BJ (cell line): Measurements from ENCODE around the gene TUT4. TPM values are rescaled to one million over a fixed set of nuclear protein-coding genes. Genes with fewer than 3 reads are reported as not detected.

Experiments used
- CTCF ChIA-PET: fragments of 350-600 bp; formaldehyde crosslinking; extraction: SDS; loops from one replicate; lab custom pipeline; 2021; ENCODE audit warnings: antibody characterized with exemption, inconsistent platforms; lab: Yijun Ruan, JAX
- POLR2A ChIA-PET: fragments of 300-600 bp; sonication (Branson Sonifier 250); formaldehyde crosslinking; extraction: SDS; loops from one replicate; lab custom pipeline; 2021; ENCODE audit warnings: antibody characterized with exemption; lab: Charles Lee
- DNase-seq: peaks from one replicate; pipeline ENCODE4 v3.0.0-alpha.2; 2011; ENCODE audit warnings: low read depth
- H3K27me3 ChIP-seq: 2 replicates; pipeline ENCODE4 v1.6.0; 2011; ENCODE audit warnings: low read length; ENCODE audit not compliant: control insufficient read depth, insufficient read depth
- H3K36me3 ChIP-seq: 2 replicates; pipeline ENCODE4 v1.5.1; 2011; ENCODE audit warnings: low read length; ENCODE audit not compliant: control insufficient read depth, insufficient read depth
- H3K4me3 ChIP-seq: 2 replicates; pipeline ENCODE4 v1.5.1; 2011; ENCODE audit warnings: low read depth, mild to moderate bottlenecking, control low read depth, low read length
- polyA plus RNA-seq: library from polyadenylated mRNA; depleted of rRNA; stranded (reverse); fragments of >200 nt; gene quantifications from 2 replicates; pipeline ENCODE4 v1.2.3, GENCODE V29; 2011
- TF ChIP-seq, protein P1 (sequence below): IDR thresholded peaks from 2 replicates; pipeline ENCODE4 v1.5.1; 2011; ENCODE audit warnings: low read depth, mild to moderate bottlenecking, control low read depth, inconsistent platforms, low read length, moderate library complexity; ENCODE audit not compliant: insufficient read depth

TUT4 gene
- polyA plus RNA-seq, 1 experiment, result 27.9 TPM

DNA sequence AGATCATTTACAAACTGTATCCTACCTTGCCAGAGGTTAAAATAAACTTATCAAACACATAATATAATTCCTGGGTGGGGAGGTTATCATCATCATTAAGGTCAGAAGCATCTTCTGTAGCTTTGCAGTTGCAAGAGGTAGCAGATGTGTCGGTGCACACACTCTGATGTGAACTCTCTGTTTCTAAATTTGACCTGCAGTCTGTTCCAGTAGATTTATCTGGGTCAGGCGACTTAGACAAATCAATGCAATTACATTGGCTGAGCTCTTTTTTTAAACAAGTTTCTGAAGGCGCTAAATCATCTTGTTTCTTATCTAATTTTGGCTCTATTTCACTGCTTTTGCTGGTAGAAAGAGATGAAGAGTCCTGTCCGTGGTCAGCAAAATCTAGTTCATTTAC lies 78.1 kb downstream of the TUT4 start:
- DNase-seq, result no peak
- no peak overlapping the region for H3K4me3 ChIP-seq
- H3K27me3 ChIP-seq, result no peaks in the 10 kb centered on the region
- no peaks in the 10 kb centered on the region; the same call in 1 of the 2 replicates for H3K36me3 ChIP-seq
- TF ChIP-seq, protein P1, sequence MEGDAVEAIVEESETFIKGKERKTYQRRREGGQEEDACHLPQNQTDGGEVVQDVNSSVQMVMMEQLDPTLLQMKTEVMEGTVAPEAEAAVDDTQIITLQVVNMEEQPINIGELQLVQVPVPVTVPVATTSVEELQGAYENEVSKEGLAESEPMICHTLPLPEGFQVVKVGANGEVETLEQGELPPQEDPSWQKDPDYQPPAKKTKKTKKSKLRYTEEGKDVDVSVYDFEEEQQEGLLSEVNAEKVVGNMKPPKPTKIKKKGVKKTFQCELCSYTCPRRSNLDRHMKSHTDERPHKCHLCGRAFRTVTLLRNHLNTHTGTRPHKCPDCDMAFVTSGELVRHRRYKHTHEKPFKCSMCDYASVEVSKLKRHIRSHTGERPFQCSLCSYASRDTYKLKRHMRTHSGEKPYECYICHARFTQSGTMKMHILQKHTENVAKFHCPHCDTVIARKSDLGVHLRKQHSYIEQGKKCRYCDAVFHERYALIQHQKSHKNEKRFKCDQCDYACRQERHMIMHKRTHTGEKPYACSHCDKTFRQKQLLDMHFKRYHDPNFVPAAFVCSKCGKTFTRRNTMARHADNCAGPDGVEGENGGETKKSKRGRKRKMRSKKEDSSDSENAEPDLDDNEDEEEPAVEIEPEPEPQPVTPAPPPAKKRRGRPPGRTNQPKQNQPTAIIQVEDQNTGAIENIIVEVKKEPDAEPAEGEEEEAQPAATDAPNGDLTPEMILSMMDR, result no peak
- ChIA-PET POLR2A (no interaction called here), CTCF (no interaction called here)

DNA sequence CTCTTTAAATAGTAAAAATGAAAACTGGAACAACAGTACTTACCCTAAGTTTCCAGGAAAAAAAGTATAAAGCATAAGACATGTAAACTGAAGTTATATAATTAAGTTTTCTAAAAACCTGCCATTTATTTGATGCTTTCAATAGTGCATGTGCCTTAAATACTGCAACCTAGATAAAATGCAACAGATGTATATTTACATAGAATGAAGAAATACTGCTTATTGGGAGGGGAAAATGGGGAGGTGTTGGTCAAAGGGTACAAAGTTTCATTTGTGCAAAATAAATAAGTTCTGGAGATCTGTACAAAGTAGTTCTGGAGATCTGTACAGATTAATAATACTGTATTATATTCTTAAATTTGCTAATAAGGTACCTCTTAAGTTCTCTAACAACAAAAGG lies 79.9 kb downstream of the TUT4 start:
- TF ChIP-seq, protein P1, result no peak
- POLR2A ChIA-PET, result no interaction called here
- CTCF ChIA-PET, result interaction anchor here (0.9 kb wide), 1 partner anchor 126 kb away, joined by 3 read pairs; no protein-coding TSS in a partner anchor
- Histone ChIP-seq H3K27me3 (no peaks in the 10 kb centered on the region), H3K4me3 (no peak overlapping the region), H3K36me3 (no peaks in the 10 kb centered on the region; the same call in 1 of the 2 replicates)
- DNase-seq, result no peak

DNA sequence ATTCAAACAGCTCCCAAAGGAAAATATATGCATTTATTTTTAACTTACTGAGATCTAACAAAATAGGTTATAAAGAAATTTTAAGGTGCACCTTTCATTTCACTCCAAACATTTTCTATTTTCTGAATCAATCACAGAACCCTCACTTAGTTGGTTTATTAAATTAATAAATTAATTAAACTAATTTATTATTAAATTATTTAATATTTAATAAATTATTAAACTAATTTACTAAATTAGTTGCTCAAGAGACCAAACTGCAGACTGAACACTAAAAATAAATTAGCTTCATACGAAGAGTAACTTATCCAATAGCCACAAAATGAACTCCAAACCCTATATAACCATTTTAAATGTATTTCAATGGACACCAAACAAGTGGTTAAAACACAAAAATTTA lies 80.5 kb downstream of the TUT4 start:
- Histone ChIP-seq H3K4me3 (no peak overlapping the region), H3K36me3 (no peaks in the 10 kb centered on the region), H3K27me3 (no peaks in the 10 kb centered on the region)
- CTCF ChIA-PET, result no interaction called here
- TF ChIP-seq, protein P1, result no peak
- DNase-seq, result no peak
- POLR2A ChIA-PET, result no interaction called here

DNA sequence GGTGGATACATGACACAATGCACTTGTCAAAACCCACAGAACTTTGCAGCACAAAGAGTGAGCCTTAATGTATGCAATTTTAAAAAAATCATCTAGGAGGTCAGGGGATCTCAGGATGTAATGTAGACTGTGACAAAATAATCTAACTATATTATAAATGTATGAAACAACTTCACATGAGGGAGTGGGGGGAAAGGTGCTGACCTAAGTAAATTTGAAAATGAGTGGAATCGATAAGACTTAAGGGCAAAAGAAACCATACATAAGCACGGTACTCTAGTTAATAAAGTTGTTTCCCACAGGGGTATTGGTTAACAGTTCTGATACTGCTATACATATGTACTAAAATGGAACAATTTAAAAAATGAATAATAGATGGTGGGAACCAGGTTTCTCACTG lies 83.8 kb downstream of the TUT4 start:
- CTCF ChIA-PET, result no interaction called here

GRCh38 chr1:52463891-52464290 lies 89.0 kb downstream of the TUT4 start:
- H3K36me3 ChIP-seq, result no peaks in the 10 kb centered on the region
- H3K4me3 ChIP-seq, result no peak overlapping the region
- no peak for DNase-seq
- ChIA-PET CTCF (interaction anchor here (0.9 kb wide), 1 partner anchor 37 kb away, joined by 3 read pairs; no protein-coding TSS in a partner anchor), POLR2A (no interaction called here)
- TF ChIP-seq, protein P1, result no peak
- H3K27me3 ChIP-seq, result no peaks in the 10 kb centered on the region

More for the DNA sequence above, 83.8 kb downstream of the TUT4 start:
- H3K4me3 ChIP-seq, result no peak overlapping the region
- TF ChIP-seq, protein P1, result no peak
- DNase-seq, result no peak
- no peaks in the 10 kb centered on the region for H3K27me3 ChIP-seq
- no peaks in the 10 kb centered on the region for H3K36me3 ChIP-seq
- POLR2A ChIA-PET, result no interaction called here
